GM21786 (cell line): ENCODE data around the gene NXN.
"Not testable (repeated sequence)": the region's sequence is repeated elsewhere in the genome, so short reads cannot be mapped to it uniquely, and the experiment has no call there.

Experiments
- ATAC-seq: cut with Tn5 transposase; IDR thresholded peaks from one replicate; pipeline ENCODE4 v1.9.1; 2021; ENCODE audit not compliant: unreplicated experiment

NXN gene

DNA sequence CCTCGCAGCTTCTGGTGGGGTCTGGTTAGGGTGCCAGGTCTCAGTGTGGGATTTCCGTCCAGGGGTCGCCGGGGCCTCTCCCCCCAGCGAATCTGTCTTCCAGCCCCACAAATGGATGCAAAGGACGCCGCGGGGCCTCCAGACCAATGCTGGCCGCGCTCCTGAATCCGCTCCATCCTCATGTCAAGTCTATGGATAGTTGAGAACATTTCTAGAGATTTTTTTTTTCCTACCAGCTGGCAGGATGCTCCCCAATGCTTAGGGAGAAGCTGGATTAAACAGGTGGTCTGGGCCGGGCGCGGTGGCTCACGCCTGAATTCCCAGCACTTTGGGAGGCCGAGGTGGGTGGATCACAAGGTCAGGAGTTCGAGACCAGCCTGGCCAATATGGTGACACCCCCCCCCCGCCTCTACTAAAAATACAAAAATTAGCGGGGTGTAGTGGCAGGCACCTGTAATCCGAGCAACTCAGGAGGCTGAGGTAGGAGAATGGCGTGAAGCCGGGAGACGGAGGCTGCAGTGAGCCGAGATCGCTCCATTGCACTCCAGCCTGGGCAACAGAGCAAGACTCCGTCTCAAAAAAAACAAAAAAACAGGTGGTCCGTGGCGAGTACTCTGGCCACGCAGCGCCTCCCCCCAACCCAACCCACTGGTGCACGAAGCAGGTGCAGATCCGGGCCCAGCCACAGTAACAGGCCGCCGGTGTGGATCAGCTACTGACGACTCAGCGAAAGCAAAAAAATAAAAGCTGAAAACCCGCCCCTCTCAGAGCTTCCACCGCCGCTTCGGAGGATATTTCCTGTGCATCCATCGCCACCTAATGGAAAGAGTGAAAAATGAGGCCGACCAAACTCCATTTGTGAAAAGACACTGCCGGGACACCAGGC is 1.1 kb upstream of the NXN start:
- ATAC-seq: peak; percentile 67

DNA sequence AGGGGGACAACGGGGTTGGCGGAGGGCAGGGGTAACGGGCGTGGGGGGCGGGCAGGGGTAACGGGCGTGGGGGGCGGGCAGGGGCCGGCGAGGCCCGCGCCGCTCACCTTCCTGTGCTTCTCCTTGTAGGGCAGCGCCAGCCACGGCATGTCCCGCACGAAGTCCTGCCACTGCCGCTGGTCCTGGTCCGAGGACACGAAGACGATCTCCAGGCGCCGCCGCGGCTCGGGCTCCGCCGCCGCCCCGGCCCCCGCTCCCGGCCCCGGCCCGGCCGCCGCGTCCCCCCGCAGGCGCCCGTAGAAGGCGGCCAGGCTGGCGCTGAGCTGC is 401 bp downstream of the NXN start:
- ATAC-seq: peak; percentile 10

DNA sequence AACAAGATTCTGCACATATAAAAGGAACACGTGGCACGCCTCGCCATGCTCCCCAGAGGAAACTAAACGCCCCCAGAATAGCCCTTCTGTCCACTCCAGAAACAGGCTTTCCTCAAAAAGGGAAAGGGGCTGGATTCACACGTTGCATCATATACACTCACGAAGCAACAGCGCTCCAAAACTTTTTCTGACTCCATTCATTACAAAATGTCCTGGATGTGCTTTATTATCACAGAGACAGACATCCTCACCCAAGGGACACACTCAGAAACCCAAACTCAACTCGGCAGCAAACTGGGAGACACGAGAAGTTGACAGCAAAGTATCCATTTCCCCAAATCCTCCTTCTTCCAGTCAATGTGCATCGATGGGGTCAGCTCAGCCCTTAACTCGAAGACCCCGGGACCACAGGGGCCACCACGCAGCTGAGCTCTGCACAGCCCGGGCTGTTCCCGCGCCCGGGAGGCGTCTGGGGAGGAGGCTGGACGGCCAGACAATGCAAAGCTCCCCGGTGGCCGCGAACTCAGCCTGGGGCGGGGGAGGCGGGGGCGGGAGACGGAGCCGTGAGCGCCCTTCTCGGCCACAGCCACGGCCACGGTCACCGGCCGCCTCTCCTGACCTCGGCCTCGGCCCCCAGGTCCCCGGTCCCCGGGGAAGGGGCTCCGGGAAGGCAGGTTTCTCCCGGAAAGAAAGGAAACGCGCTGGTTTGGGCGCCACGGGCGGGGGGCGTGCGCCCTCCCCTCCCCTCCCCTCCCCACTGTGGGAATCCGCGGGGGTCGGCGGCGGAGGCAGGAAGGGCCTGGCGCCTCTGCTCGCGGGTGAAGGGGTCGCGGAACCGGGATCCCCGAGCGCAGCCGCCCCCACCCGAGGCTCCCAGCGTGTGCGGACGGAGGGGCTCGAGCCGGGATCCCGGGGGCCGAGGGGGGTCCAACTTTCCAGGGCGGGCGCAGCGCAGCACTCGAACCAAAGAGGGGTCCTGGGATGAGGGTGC is 1.2 kb downstream of the NXN start:
- ATAC-seq: no peak

DNA sequence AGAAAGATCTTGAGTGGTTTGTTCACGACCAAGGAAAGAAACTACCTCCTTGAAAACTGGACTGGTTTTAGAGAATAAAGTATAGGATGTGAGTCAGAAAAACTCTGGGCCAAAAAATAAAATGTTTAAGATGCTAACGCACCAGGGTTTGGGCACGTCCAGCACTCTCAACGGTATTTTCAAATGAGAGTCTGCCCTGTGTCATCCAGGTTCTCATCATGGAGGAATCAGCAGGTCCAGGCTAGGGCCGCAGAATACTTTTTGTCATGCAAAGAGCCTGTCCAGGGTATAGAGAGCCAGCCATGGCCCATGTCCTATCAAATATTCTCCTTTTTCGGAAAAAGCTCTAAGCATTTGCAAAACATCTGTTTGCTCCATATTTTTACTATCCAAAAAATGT is 2.4 kb downstream of the NXN start:
- ATAC-seq: no peak

DNA sequence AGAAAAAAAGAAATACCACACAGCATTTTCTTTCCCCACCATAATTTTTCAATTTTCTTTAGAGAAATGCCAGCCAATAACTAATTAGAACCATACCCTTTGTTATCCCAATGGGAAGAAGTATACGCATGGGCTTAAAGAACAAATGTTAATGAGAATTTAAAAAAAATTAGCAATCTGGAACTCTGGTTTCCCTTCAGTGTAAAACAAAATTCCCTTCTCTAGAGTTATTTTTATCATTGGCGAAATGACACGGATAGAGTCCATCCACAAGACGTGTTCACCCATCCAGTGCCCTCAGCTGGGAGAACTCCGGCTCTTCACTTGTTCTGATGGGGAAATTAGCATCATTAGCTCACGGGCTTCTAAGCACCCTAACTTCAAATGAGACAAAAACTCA is 3.3 kb downstream of the NXN start:
- ATAC-seq: no peak

DNA sequence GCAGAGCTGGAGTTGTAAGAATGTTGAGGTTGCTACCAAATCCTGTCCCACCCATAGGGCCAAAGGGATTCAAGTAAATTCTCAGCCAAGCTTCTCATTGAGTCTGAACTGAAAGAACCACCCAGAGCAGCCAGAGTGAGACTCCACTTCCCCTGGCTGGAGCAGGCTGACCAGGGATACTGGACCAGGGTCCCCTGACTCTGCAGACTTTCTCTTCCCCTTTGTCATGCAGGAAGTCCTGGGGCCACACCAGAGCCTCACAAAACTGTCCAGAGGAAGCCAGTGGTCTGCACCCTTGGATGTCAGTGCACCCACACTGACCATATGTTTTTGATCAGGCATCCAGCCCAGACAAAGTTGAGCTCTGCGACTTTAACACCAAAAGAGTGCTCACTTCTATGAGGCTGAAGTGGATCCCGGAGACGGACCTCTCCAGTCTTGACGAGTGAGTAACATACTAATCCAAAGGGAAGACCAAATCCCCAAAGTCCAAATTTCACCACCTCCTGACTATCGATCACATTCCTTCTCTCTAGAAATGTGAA is 4.1 kb downstream of the NXN start:
- no peak for ATAC-seq

DNA sequence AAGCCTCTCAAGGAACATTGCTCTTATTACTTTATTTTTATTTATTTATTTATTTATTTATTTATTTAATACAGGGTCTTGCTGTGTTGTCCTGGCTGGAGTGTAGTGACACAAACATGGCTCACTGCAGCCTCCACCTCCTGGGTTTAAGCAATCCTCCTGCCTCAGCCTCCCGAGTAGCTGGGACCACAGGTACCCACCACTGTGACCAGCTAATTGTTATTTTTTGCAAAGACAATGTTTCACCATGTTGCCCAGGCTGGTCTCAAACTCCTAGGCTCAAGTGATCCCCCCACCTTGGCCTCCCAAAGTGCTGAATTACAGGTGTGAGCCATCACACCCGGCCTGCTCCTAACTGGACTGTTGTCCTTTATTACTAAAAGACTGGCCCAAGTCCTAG is 4.8 kb downstream of the NXN start:
- not testable (repeated sequence) for ATAC-seq

DNA sequence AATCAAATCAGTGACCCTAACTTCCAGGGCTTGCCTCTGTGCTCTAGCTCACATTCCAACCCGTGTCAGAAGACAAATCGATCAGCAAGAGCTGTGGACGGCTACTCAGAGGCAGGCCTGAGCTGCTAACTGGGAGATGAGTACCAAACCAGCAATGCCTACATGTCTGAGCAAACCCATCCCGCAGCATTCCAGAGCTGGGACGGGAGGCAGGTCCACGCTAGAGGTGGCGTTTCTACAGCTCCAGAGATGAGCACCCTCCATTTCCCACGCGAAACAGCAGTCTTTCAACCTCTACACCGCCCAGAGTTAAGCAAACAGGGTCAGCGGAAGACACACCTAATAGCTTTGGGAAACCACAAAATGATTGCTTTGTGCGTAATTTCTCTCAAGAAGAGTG is 6.5 kb downstream of the NXN start:
- ATAC-seq: no peak

DNA sequence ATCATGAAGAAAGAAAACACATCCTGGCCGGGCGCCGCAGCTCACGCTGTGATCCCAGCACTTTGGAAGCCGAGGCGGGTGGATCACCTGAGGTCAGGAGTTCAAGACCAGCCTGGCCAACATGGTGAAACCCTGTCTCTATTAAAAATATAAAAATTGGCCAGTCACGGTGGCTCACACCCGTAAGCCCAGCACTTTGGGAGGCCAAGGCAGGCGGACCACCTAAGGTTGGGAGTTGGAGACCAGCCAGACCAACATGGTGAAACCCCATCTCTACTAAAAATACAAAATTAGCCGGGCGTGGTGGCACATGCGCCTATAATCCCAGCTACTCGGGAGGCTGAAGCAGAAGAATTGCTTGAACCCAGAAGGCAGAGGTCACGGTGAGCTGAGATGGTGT is 7.7 kb downstream of the NXN start:
- not testable (repeated sequence) for ATAC-seq

DNA sequence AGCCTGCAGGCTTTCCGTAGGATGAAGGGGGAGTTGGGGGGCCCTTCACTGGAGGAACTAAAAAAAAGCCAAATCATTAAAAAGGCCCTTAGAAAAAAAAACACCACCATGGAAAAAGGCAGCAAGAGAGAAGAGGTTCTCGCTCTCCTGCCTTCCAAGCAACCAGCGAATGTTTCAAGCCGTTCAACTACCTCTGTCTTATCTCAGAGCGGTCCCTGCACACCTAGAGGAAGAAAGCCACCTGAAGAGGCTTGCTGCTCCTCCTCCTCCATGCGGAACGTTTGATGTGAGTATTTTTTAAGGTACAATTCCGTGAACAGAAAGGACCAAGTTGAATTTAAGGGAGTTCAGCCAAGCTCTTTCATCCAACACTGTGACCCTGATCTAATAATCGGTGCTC is 9.2 kb downstream of the NXN start:
- ATAC-seq: no peak

DNA sequence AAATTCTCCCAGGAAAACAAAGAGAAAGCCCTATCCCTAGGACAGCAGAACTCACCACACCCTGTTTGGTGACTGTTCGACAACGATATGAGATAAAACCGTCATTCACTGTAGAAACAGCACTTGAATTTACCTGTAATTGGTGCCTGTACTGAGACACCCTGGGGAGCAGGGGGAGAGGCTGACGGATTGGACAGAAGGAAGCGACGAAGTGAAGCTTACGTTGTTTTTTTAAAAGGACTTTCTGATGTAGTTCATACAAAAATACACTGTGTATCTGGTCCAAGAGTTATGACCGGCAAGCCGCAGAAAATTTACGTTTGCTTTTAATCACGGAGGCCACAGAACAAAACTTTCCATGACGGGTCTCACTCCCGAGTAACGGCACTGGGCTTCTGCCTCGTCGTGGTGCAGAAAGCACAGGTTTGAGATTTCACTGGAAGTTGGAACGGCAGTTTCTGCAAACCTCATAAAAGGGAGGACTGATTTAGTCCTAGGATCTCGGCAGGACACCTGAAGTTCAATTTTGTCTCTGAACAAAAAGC is 9.7 kb downstream of the NXN start:
- no peak for ATAC-seq

DNA sequence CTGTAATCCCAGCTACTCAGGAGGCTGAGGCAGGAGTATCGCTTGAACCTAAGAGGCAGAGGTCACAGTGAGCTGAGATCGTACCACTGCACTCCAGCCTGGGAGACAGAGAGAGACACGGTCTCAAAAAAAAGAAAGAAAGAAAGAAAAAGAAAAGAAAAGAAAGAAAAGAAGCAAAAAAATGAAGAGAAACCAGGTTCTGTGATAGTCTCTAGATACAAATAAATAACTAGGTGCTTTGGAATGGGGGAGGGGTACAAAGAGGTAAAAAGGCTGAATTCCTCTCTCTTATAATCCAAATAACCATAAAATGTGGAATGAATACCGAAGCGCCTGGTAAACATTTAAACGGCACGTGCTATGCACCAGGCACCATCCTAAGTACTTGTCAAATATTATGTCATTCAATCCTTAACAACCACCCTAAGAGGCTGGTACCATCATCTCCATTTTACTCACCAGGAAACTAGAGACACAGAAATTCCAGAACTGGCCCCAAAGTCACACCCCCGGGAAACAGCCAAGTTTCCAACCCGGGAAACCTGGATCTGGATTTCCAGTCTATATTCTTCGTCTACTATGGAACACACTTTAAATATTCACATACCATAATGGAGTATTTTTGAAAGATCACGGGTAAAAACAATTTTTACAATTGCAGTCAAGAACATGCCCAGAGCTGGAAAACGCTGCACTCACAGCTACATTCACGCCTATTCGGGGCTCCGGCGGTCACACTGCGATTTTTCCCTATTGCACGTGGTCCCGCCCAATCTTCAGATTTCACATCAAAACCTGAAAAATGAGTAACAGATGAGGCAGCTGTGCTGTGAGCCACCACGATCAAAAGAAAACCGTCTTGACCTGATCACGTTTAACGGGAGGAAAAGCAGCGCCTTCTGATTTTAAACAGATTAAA is 10.5 kb downstream of the NXN start:
- ATAC-seq: no peak

DNA sequence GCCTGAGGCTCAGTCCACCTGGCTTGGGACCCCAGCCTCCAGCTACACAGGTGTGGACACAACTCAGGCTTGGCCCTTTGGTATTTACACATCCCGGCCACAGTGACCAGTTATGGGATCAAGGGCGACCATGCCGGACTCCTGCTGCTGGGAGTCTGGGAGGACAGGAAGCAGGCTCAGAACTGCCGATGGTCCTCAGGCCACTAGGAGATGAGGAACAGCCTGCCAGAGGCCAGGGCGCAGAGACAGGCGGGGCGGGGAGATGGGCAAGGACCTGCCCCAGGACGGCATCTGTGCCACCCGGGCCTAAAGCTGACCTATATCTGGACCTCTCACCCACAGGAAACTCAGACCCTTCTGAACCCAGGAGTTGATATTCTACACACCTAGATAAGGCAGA is 12.5 kb downstream of the NXN start:
- ATAC-seq: no peak

DNA sequence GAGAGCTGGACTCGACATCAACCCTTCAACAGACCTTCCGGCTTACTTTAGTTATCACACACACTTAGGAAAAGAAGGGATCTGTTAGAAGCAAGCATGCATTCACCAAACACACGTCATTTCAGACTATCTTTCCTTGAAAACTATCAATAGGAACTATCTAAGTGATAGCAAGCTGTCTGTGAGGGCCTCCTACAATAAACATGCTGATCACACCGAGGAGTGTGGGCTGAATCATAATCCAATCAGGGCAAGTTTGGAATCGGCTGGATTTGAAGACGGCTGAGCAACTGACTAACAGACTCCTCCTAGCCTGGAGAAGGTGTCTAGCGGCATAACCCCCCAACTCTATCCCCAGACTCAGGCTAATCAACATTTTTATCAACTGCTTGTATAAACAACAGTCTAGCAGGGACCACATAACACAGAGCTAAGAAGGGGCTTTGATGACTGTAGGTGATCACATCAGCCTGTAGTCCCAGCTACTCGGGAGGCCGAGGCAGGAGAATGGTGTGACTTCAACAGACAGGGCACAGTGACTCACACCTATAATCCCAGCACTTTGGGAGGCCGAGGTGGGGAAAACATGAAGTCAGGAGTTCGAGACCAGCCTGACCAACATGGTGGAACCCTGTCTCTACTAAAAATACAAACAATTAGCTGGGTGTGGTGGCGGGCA is 14.1 kb downstream of the NXN start:
- no peak for ATAC-seq

DNA sequence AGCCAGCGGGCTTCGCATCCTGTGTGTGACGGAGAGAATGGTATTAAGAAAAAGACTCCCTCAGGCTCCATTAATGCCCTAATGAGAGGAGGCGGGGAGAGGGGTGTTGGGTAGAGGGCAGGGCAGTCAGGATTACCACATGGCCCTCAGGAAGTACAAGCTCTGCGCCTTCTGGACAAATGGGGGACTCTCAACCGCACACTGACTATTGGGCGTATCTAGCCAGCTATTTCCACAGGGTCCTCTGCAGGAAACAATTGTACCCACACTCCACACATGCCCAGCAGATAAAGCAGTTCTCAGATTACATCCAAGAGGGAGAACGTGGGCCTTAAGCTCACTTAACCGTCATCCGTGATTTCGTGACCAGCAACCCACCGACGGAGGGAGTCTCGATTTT is 14.7 kb downstream of the NXN start:
- no peak for ATAC-seq

DNA sequence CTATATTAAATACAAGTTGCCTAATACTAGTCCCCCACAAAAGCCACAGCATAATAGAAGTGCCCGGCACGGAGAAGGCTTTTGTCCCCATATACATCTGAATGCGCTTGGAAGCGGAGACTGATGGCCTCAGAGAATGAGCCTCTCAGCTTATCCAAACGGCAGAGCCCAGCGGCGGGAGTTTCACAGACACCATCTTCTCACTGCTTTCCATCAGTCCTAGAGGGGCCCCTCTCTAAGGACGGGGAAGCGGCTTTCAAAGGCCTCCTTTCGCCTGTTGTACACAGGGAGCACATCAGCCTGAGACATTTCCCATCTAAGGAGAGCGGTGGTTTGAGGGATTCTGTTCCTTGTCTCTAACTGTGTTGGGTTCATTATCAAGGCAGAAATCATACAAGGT is 16.9 kb downstream of the NXN start:
- no peak for ATAC-seq

DNA sequence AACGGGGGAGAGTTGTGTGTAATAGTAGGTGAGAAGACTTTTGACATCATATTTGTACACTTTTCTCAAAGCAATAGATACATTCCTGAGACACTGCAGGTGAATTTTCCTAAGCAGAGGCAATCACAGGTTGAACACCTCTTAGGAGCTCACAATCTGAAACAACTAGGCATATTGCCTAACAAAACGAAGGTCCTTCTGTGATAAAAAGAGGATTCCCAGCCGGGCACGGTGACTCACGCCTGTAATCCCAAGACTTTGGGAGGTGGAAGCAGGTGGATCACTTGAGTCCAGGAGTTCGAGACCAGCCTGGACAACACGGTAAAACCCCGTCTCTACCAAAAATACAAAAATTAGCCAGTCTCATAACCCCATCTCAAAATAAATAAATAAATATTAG is 17.4 kb downstream of the NXN start:
- ATAC-seq: no peak

DNA sequence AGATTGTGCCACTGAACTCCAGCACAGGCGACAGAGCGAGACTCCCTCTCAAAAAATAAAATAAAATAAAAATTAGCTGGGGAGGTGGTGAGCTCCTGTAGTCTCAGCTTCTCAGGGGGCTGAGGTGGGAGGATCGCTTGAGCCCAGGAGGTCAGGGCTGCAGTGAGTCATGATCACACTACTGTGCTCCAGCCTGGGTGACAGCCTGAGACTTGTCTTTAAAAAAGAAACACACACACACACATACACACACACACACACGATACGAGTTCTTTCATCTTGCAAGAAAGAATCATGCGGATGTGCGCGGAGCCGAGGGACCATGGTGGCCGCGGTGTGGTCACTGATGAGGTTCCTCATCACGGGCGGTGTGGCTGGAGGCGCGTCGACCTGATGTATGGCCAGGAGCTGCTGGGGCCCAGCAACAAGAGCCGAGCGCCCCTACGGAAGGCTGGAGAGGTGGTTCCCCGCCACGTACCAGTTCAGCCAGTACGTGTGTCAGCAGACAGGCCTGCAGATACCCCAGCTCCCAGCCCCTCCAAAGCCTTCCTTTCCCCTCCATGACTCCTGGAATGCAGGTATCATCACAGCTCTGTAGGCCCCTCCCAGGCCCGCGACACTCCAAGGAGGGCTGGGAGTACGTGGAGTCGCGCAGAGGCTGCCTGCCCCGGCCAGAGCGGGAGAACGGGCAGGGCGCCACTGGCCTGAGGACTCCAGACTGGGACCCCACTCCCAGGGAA is 20.7 kb downstream of the NXN start:
- ATAC-seq: no peak

DNA sequence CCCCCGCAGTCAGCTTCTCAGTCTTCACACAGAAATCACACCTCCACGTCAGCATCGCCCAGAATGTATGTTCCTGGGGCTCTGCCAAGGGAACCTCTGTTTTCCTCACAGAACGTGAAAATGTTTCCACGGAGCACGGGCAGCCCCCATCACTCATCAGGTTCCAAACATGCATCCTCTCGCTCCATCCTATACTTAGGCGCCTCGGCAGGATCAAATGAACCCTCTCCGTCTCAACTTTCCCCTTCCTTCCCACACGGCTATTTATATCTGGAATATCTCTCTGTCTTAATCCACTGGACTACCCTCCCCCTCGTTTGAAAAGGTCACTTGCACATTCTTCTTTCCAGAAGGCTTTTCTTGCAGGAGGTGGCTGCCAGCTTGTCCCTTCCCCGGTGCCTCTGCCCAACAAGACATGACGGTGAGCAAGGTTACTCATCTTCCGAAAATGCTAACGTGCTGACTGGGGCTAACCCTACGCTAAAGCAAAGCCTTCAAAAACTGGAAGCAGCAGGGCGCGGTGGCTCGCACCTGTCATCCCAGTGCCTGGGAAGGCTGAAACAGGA is 21.6 kb downstream of the NXN start:
- no peak for ATAC-seq
